Medulla oblongata (tissue), 1 donor: ENCODE data around the gene PROS1.
"Not testable (repeated sequence)": the region's sequence is repeated elsewhere in the genome, so short reads cannot be mapped to it uniquely, and the experiment has no call there.

Experiments used
- DNase-seq: peaks from one replicate; pipeline ENCODE4 v3.0.0-alpha.2; 2015; ENCODE audit errors: extremely low spot score

The PROS1 gene

GRCh38 chr3:93877427-93877826 is 96.3 kb downstream of the PROS1 start:
- not testable (repeated sequence) for DNase-seq

- DNase-seq = not testable (repeated sequence)
These were observed 100.3 kb downstream of the PROS1 start for GRCh38 chr3:93873412-93873811.

DNA sequence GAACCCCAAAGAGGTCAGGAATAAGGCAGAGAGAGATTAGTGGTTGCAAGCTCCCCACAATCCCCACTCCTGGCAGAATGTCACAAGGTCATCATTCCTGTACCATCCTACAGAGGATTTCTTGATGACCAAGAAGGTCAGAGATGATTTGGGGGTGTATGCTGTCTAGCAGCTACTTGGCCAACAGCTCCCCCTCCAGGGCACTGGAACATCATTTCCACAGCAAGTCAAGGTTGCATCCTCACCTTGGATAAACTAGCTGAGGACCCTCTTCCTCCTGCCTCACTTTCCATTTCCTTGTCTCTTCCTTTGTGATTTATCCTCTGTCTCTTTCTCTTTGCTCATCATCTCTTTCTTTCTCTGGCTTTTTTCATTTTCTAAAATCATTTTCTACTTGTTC is 106.3 kb downstream of the PROS1 start:
- no peak for DNase-seq

DNA sequence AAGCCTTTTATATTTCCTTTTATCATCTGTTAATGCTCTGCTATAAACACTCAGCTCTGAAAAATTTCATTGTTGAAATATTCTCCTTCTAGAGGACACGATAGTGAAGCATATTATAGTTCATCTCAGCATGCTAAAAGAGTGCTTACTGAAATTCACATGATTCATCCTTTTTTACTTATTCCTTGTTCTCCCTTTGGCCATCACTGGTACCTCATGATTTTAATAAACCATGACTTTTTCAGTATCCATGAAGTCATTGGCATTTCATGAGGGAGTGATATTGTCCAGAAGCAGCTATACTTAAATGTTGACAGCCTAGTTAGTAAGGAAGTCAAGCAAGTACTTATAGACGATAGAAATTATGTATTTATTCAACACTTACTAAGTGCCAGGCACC is 112.7 kb downstream of the PROS1 start:
- no peak for DNase-seq

DNA sequence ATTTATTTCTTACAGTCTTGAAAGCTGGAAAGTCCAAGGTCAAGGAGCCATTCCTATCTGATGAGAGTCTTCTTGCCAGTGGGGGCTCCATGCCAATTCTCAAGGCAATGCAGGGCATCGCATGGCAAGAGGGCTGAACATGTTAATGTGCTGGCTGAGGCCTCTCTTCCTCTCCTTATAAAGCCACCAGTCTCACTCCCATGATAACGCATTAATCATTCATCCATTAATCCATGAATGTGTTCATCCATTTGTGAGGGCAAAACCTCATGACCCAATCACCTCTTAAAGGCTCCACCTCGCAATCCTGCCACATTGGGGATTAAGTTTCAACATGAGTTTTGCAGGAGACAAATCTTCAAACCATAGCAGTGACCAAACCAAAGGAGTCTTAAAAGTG is 118.3 kb downstream of the PROS1 start:
- no peak for DNase-seq

- not testable (repeated sequence) for DNase-seq
These were observed 121.5 kb downstream of the PROS1 start for GRCh38 chr3:93852228-93852627.

DNA sequence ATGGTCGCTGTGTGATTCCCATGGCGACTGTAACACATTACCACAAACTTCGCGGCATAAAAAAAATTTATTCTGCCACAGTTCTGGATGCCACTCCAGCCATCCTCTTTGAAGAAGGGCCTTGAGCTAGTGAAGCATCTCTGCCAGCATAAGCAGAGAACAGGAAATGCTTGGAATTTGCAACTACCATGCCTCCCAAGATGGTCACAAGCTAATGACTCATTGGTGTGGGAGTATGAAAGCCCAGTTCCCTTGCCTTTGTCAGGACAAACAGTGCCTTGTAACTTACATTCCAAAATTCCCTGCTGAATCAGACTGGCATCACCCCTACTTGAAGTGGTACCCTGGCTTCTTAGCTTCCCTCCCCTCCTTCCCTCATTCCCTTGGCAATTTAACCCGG is 129.7 kb downstream of the PROS1 start:
- DNase-seq = peak; percentile 26

DNA sequence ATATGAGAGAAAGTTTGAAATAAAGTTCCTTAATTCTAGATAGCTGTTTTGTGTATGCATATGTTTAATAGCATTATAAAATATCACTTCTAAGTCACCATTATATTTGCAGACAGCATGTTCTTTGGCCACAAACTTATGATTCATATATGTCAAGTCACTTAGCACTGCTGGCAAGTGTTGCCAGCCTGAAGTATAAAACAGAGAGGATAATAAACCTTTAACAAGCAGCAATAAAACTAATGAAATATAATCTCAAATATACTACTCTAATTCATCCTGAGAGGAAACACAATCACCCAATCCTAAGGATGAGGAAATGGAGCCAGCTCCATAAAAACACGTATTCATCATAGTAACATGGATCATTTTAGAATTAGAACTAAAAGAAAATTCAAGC is 134.5 kb downstream of the PROS1 start:
- DNase-seq = not testable (repeated sequence)
